Activated naive CD4-positive, alpha-beta T cell treated with anti-CD3 and anti-CD28 coated beads, Interleukin-2, amount 50 U/mL, for 24 hours (primary cell): ENCODE results near the gene MAFB.

ENCODE experiments used
- H3K27ac Mint-ChIP-seq: one replicate; pipeline ENCODE4 v1.8.0; 2021; ENCODE audit warnings: mild to moderate bottlenecking, mixed read lengths
- H3K27me3 Mint-ChIP-seq: one replicate; pipeline ENCODE4 v1.8.0; 2021; ENCODE audit warnings: mixed read lengths
- H3K36me3 Mint-ChIP-seq: one replicate; pipeline ENCODE4 v1.8.0; 2021; ENCODE audit warnings: mixed read lengths
- H3K4me1 Mint-ChIP-seq: one replicate; pipeline ENCODE4 v1.8.0; 2021; ENCODE audit warnings: mixed read lengths
- H3K4me3 Mint-ChIP-seq: one replicate; pipeline ENCODE4 v1.8.0; 2021; ENCODE audit warnings: mild to moderate bottlenecking, mixed read lengths
- H3K9me3 Mint-ChIP-seq: one replicate; pipeline ENCODE4 v1.8.0; 2021; ENCODE audit warnings: mixed read lengths

MAFB gene

DNA sequence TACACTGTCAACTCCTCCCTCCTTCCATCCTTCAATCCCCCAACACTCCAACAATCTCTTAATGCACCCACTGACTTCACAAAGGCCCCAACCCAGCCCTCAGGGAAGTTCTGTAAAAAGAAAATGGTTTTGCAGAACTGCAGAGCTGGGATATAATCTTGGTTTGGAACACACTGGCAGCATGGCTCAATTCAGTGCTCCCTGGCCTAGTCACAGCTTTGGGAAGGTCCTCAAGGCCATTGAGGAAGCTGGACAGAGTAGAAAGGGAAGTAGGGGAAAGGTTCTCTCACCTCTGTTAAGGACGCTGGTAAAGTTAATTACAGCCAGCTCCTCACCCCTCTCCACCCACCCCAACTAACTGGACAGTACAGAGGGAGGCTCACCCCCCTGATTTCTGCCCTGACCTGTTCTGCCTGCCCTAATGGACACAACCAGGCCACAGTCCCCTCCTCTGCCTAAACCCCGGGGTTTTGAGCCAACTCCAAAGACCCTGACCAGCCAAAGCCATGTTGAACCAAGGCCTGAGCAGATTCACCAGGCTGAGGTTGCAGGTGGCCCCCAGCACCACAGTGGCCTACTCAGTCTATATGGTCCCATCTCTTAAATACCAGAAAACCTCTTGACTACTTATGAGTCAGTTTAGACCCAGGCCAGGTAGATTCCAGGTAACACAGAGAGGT, 49.2 kb downstream of the MAFB start:
- H3K36me3 Mint-ChIP-seq, result no peaks in the 10 kb centered on the region
- H3K27me3 Mint-ChIP-seq, result no peaks in the 10 kb centered on the region
- H3K9me3 Mint-ChIP-seq, result no peaks in the 10 kb centered on the region
- H3K4me1 Mint-ChIP-seq, result no peaks in the 10 kb centered on the region
- H3K4me3 Mint-ChIP-seq, result no peak overlapping the region
- H3K27ac Mint-ChIP-seq, result no peak overlapping the region

DNA sequence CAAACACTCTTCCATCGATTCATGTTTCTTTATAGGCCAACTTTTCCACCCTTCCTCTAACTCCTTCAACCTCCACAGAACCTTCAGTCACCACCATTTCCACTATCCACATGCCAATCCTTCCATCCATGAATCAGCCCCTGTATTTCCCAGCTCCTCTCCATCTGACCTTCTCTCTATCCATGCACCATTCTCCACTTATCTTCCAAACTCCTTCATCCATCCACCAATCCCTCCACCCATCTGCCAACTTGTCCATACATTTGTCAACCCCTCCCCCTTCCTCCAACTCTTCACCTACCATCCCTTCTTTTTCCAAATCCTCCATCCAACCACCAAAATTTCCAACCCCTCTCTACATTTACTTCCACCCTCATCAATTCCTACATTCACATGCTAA, 49.9 kb downstream of the MAFB start:
- Mint-ChIP-seq H3K36me3 (no peaks in the 10 kb centered on the region), H3K27me3 (no peaks in the 10 kb centered on the region), H3K4me3 (no peak overlapping the region), H3K4me1 (no peaks in the 10 kb centered on the region), H3K27ac (no peak overlapping the region), H3K9me3 (no peaks in the 10 kb centered on the region)

DNA sequence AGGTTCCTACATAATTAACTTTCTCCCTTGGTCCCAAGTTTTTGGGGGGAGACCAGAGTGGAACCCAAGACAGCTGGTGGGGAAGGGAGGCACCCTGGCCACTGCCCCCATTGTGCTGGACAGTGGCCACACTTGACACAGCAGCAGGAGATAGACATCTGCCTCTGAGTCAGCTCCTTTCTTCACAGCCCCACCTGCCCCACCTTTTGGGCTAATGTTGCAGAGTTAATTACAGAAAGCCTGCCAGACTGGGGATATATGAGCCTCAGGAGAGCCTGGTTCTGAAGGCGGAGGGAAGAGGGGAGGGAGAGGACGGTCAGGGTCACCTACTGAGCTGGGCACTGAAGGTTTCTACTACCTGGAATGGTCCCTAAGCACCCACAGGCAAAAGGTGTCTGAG, 50.6 kb downstream of the MAFB start:
- Mint-ChIP-seq H3K36me3 (no peaks in the 10 kb centered on the region), H3K9me3 (no peaks in the 10 kb centered on the region), H3K27ac (no peak overlapping the region), H3K27me3 (no peaks in the 10 kb centered on the region), H3K4me3 (no peak overlapping the region), H3K4me1 (no peaks in the 10 kb centered on the region)

DNA sequence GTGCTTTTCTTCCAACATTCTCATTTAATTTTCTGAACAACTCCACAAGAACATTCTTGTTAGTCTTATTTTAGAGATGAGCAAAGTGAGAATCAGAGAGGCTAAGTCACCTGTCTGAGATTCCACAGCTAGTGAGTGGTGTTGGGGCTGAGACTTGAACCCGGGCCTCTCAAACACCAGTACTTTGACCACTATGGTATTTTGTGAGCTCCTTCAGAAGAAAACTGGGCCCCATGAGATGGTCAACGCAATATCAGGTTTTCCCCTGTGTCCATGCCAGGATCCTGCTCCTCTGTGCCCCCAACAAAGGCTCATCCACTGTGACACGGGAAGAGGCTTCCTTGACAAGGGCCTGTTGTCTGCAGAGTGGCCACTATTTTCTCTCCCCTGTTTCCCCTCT, 51.9 kb downstream of the MAFB start:
- no peaks in the 10 kb centered on the region for H3K36me3 Mint-ChIP-seq
- no peak overlapping the region for H3K4me3 Mint-ChIP-seq
- no peak overlapping the region for H3K27ac Mint-ChIP-seq
- H3K9me3 Mint-ChIP-seq, result no peaks in the 10 kb centered on the region
- no peaks in the 10 kb centered on the region for H3K4me1 Mint-ChIP-seq
- no peaks in the 10 kb centered on the region for H3K27me3 Mint-ChIP-seq

DNA sequence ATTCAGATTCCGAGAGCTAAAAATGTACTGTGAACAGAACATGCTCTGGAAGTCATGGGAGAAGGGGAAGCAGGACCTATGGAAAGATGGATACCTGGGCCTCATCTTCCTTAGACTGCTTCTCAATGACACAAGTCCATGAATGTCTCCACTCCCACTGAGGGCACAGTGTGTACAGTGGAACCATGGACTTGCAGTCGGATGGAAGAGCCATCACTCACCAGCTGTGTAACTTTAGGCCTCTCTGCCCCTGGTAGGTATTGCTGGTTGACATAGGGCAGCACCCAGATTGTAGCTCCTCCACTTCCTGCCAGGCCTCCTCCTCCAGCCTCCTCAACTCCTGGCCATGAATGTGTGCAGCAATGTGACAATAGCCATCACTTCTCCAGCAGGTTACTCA, 52.5 kb downstream of the MAFB start:
- Mint-ChIP-seq H3K4me1 (no peaks in the 10 kb centered on the region), H3K9me3 (no peaks in the 10 kb centered on the region), H3K27me3 (no peaks in the 10 kb centered on the region), H3K27ac (no peak overlapping the region), H3K36me3 (no peaks in the 10 kb centered on the region), H3K4me3 (no peak overlapping the region)

DNA sequence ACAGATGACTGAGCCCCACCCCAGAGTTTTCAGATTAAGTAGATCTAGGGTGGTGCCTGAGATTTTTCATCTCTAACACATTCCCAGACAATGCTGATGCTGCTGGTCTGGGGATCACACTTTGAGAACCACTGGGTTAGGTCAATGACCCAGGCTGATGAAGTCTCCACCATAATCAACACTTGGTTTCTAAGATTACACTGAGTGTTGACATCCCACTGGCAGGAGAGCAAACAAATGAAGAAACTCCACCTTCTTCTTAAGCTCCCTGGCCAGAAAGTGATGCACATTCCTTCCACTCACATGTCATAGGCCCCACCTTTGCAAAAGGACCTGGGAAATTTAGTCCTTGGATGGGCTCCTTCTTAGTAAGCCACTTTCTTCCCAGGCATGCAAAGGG, 53.1 kb downstream of the MAFB start:
- Mint-ChIP-seq H3K27me3 (no peaks in the 10 kb centered on the region), H3K27ac (no peak overlapping the region), H3K4me1 (no peaks in the 10 kb centered on the region), H3K36me3 (no peaks in the 10 kb centered on the region), H3K4me3 (no peak overlapping the region), H3K9me3 (no peaks in the 10 kb centered on the region)
